H1 (cell line): Measurements from ENCODE around the gene ESRP2. TPM values are rescaled to one million over a fixed set of nuclear protein-coding genes. Genes with fewer than 3 reads are reported as not detected.

Source experiments
- CTCF ChIA-PET: fragments of 300-600 bp; sonication (Branson Sonifier 250); formaldehyde crosslinking; loops from one replicate; lab custom pipeline; 2021; ENCODE audit not compliant: partially characterized antibody; lab: Charles Lee
- POLR2A ChIA-PET: fragments of 300-600 bp; sonication (Branson Sonifier 250); formaldehyde crosslinking; loops from one replicate; lab custom pipeline; 2021; ENCODE audit warnings: inconsistent platforms; ENCODE audit not compliant: partially characterized antibody; lab: Charles Lee
- DNase-seq, 2 experiments: peaks; one replicate each; pipeline versions ENCODE4 v3.0.0 to v3.0.0-alpha.2; 2010 to 2022; ENCODE audit warnings: low spot score in 2 of 2, low read depth in 1 of 2, mixed read lengths in 1 of 2
- FAIRE-seq: peaks from 2 replicates; lab custom pipeline; 2011; peaks lifted over from hg19 to GRCh38; lab: Jason Lieb, UNC
- H2AFZ ChIP-seq: 2 replicates; pipeline ENCODE4 v1.8.1; 2012; ENCODE audit warnings: low read length, inconsistent platforms
- H2AK5ac ChIP-seq: 2 replicates; pipeline ENCODE4 v1.6.1; 2013; ENCODE audit warnings: low read depth, low read length
- H2BK120ac ChIP-seq: replicated peaks from 2 replicates; pipeline ENCODE3; 2013; ENCODE audit warnings: low read depth, low read length, inconsistent platforms
- H2BK12ac ChIP-seq: 2 replicates; pipeline ENCODE4 v1.6.1; 2013; ENCODE audit warnings: low read depth, low read length
- H2BK15ac ChIP-seq: 2 replicates; pipeline ENCODE4 v1.6.1; 2013; ENCODE audit warnings: low read length
- H2BK20ac ChIP-seq: 2 replicates; pipeline ENCODE4 v1.6.1; 2013; ENCODE audit warnings: low read length
- H2BK5ac ChIP-seq: 2 replicates; pipeline ENCODE4 v1.6.1; 2013; ENCODE audit warnings: low read depth, low read length
- H3K14ac ChIP-seq: 2 replicates; pipeline ENCODE4 v1.6.1; 2013; ENCODE audit warnings: inconsistent platforms; ENCODE audit not compliant: insufficient read length
- H3K18ac ChIP-seq: 2 replicates; pipeline ENCODE4 v1.6.1; 2013; ENCODE audit warnings: low read length; ENCODE audit errors: extremely low read depth
- H3K23ac ChIP-seq: 2 replicates; pipeline ENCODE4 v1.6.1; 2013; ENCODE audit warnings: inconsistent platforms; ENCODE audit not compliant: insufficient read length
- H3K23me2 ChIP-seq: 2 replicates; pipeline ENCODE4 v1.6.1; 2013; ENCODE audit warnings: low read depth, low read length
- H3K27ac ChIP-seq: 2 replicates; pipeline ENCODE4 v1.6.1; 2011; ENCODE audit warnings: low read depth, low read length, inconsistent platforms
- H3K27me3 ChIP-seq, 4 experiments: replicated peaks in 1 of 4; 1 replicate in 1 of 4; 2 replicates in 3 of 4; pipeline versions ENCODE4 v1.6.1 to v1.8.1; 2011 to 2013; ENCODE audit warnings: low read length in 3 of 4, mild to moderate bottlenecking in 3 of 4, inconsistent platforms in 2 of 4, mixed read lengths in 2 of 4, moderate library complexity in 1 of 4; ENCODE audit not compliant: control insufficient read depth in 3 of 4, insufficient read depth in 3 of 4; ENCODE audit errors: extremely low read depth in 1 of 4
- H3K36me3 ChIP-seq, 4 experiments: 2 replicates each; pipeline versions ENCODE4 v1.6.1 to v1.8.1; 2011 to 2013; ENCODE audit warnings: mild to moderate bottlenecking in 4 of 4, low read length in 3 of 4, moderate library complexity in 2 of 4, control low read depth in 1 of 4, inconsistent platforms in 1 of 4; ENCODE audit not compliant: insufficient read depth in 4 of 4, control insufficient read depth in 2 of 4
- H3K4ac ChIP-seq: replicated peaks from 2 replicates; pipeline ENCODE3; 2013; ENCODE audit warnings: low read length, low read depth, mixed read lengths, inconsistent platforms; ENCODE audit not compliant: insufficient read length
- H3K4me1 ChIP-seq, 4 experiments: replicated peaks in 1 of 4; 1 replicate in 1 of 4; 2 replicates in 3 of 4; pipeline versions ENCODE4 v1.6.1 to v1.8.1; 2011 to 2013; ENCODE audit warnings: low read length in 3 of 4, inconsistent platforms in 2 of 4, mixed read lengths in 1 of 4; ENCODE audit not compliant: insufficient read depth in 4 of 4, control insufficient read depth in 3 of 4
- H3K4me2 ChIP-seq, 2 experiments: 2 replicates each; pipeline versions ENCODE4 v1.6.1 to v1.8.1; 2011 to 2013; ENCODE audit warnings: low read depth in 2 of 2, low read length in 2 of 2, control low read depth in 1 of 2, inconsistent platforms in 1 of 2, mild to moderate bottlenecking in 1 of 2; ENCODE audit not compliant: insufficient read depth in 1 of 2
- H3K4me3 ChIP-seq, 4 experiments: fragments of 200-600, 300-600 bp in 1 of 4; sonication (generic), shearing (Covaris generic), sonication (Bioruptor Twin) in 1 of 4; 2 replicates each; pipeline versions ENCODE4 v1.5.1 to v1.8.1; 2011 to 2016; ENCODE audit warnings: low read length in 4 of 4, low read depth in 3 of 4, control low read depth in 2 of 4, inconsistent platforms in 2 of 4, mild to moderate bottlenecking in 2 of 4, mixed read lengths in 1 of 4, moderate library complexity in 1 of 4; ENCODE audit not compliant: insufficient read depth in 2 of 4; ENCODE audit errors: extremely low read depth in 1 of 4
- H3K56ac ChIP-seq: replicated peaks from 2 replicates; pipeline ENCODE3; 2013; ENCODE audit warnings: low read depth, mild to moderate bottlenecking, mixed read lengths, low read length, inconsistent platforms; ENCODE audit not compliant: insufficient read length
- H3K79me1 ChIP-seq: 2 replicates; pipeline ENCODE4 v1.6.1; 2013; ENCODE audit warnings: low read depth, low read length, control low read depth
- H3K79me2 ChIP-seq, 2 experiments: 2 replicates each; pipeline versions ENCODE4 v1.6.1 to v1.8.1; 2012 to 2013; ENCODE audit warnings: low read length in 2 of 2, mild to moderate bottlenecking in 2 of 2, inconsistent platforms in 1 of 2; ENCODE audit not compliant: insufficient read depth in 2 of 2, control insufficient read depth in 1 of 2
- H3K9ac ChIP-seq, 4 experiments: replicated peaks in 1 of 4; 1 replicate in 1 of 4; 2 replicates in 3 of 4; pipeline versions ENCODE4 v1.6.1 to v1.8.1; 2011 to 2013; ENCODE audit warnings: low read depth in 3 of 4, low read length in 3 of 4, control low read depth in 2 of 4, mild to moderate bottlenecking in 2 of 4, moderate library complexity in 2 of 4, inconsistent platforms in 1 of 4; ENCODE audit errors: extremely low read depth in 1 of 4
- H3K9me3 ChIP-seq, 2 experiments: 2 replicates each; pipeline versions ENCODE4 v1.6.1 to v1.8.1; 2012 to 2013; ENCODE audit warnings: mild to moderate bottlenecking in 2 of 2, moderate library complexity in 2 of 2, control low read depth in 1 of 2, inconsistent platforms in 1 of 2, low read depth in 1 of 2, low read length in 1 of 2, mixed read lengths in 1 of 2; ENCODE audit not compliant: insufficient read depth in 2 of 2
- H4K20me1 ChIP-seq, 2 experiments: replicated peaks in 1 of 2; 2 replicates each; pipeline versions ENCODE3 to v1.8.1; 2011 to 2013; ENCODE audit warnings: inconsistent platforms in 2 of 2, low read length in 2 of 2, mild to moderate bottlenecking in 1 of 2; ENCODE audit not compliant: insufficient read depth in 2 of 2, control insufficient read depth in 1 of 2
- H4K5ac ChIP-seq: 2 replicates; pipeline ENCODE4 v1.6.1; 2013; ENCODE audit warnings: low read length, low read depth, mixed read lengths, inconsistent platforms; ENCODE audit not compliant: insufficient read length
- H4K8ac ChIP-seq: 2 replicates; pipeline ENCODE4 v1.8.0; 2013; ENCODE audit warnings: mild to moderate bottlenecking, moderate library complexity, low read length, inconsistent platforms; ENCODE audit not compliant: insufficient read depth; ENCODE audit errors: extremely low read depth
- H4K91ac ChIP-seq: replicated peaks from 2 replicates; pipeline ENCODE3; 2013; ENCODE audit warnings: low read length, mixed read lengths, inconsistent platforms; ENCODE audit not compliant: insufficient read length
- BACH1 ChIP-seq: IDR thresholded peaks from 2 replicates; pipeline ENCODE4 v1.6.1; 2012; ENCODE audit warnings: low read length, improper control_type of control experiment
- RBBP5 ChIP-seq: IDR thresholded peaks from 2 replicates; pipeline ENCODE4 v1.7.1; 2012; ENCODE audit warnings: low read depth, mild to moderate bottlenecking, inconsistent platforms, low read length, moderate library complexity, borderline replicate concordance
- WGBS, 2 experiments: shearing (Covaris generic) in 1 of 2; methylation state at CpG; one replicate each; pipeline versions ENCODE4 v1.1.6 to v1.1.7; 2013 to 2015; ENCODE audit warnings: low lambda C conversion rate in 2 of 2, mixed read lengths in 2 of 2, inconsistent platforms in 1 of 2, low coverage in 1 of 2, missing lambda C conversion rate in 1 of 2; ENCODE audit not compliant: insufficient replicate concordance in 2 of 2, insufficient coverage in 1 of 2, insufficient read length in 1 of 2; ENCODE audit errors: extremely low coverage in 1 of 2, missing lambda C conversion rate in 1 of 2; 5-methylcytosine and 5-hydroxymethylcytosine counted together
- polyA plus RNA-seq, 7 experiments: library from polyadenylated mRNA; depleted of rRNA in 3 of 7; stranded (reverse) in 5 of 7; unstranded in 2 of 7; fragments of >200 nt in 5 of 7; fragments of 200-250 nt in 2 of 7; gene quantifications; 1 replicate in 5 of 7; 2 replicates in 1 of 7; 4 replicates in 1 of 7; pipeline versions ENCODE4 v1.2.1 to v1.2.3, GENCODE V29; 2011 to 2013; ENCODE audit warnings: missing spikeins in 2 of 7, mixed read lengths in 2 of 7
- total RNA-seq: library from RNA; stranded (reverse); fragmentation: NEBNext Ultra II Directional; extraction: Animal tissue kit (Norgen Biotek cat#: 25700); gene quantifications from 2 replicates; pipeline ENCODE4 v1.2.1, GENCODE V29; 2021

ESRP2 gene
- total and polyA plus RNA-seq, 2 of the 8 experiments (the other 6 are each of a cell fraction or from before 2014, with no cell fraction given): 35.1 to 45.8 TPM

- H3K27ac ChIP-seq: no peak overlapping the region
- H2BK5ac ChIP-seq: no peak overlapping the region
- no peak overlapping the region for H3K9ac ChIP-seq
- no peak for DNase-seq
- H3K4me1 ChIP-seq: peaks cover 0 to 3% (median 2%) of the 10 kb centered on the region in 4 experiments; a peak in 3 of 7 replicates
- ChIA-PET CTCF (interaction anchor here (0.6 to 8.5 kb wide), 10 partner anchors 9 to 202 kb away, joined by 3 to 63 read pairs (median 6); partner anchors contain the start of gene SLC7A6), POLR2A (interaction anchor here (0.9 to 1.5 kb wide), 4 partner anchors 9 to 36 kb away, joined by 3 to 5 read pairs (median 3); partner anchors contain the start of genes ESRP2, PLA2G15 and SLC7A6)
- no peak overlapping the region for H3K56ac ChIP-seq
- H3K4me2 ChIP-seq: no peak overlapping the region
- H3K23me2 ChIP-seq: no peaks in the 10 kb centered on the region
- no peaks in the 10 kb centered on the region for H4K20me1 ChIP-seq
- H4K5ac ChIP-seq: no peak overlapping the region
- TF ChIP-seq BACH1 (no peak), RBBP5 (no peak)
- H2BK12ac ChIP-seq: no peak overlapping the region
- FAIRE-seq: no peak
- no peak overlapping the region for H2BK20ac ChIP-seq
- no peak overlapping the region for H2AFZ ChIP-seq
- H3K18ac ChIP-seq: no peak overlapping the region
- peaks cover 0 to 2% (median 0%) of the 10 kb centered on the region in 4 experiments; a peak in 2 of 8 replicates for H3K36me3 ChIP-seq
- no peak overlapping the region for H4K91ac ChIP-seq
- no peak overlapping the region for H3K4ac ChIP-seq
- 87% methylated on average over 4 of the region's 4 CpGs; no CpG with 5 or more reads in 1 of the 2 experiments for WGBS, 2 experiments
- peaks cover 12% of the 10 kb centered on the region for H3K79me1 ChIP-seq
- H3K27me3 ChIP-seq: no peaks in the 10 kb centered on the region
- no peak overlapping the region for H3K23ac ChIP-seq
- H2BK15ac ChIP-seq: no peak overlapping the region
- H3K4me3 ChIP-seq: no peak overlapping the region
- peaks cover 0 to 27% of the 10 kb centered on the region in 2 experiments; a peak in 3 of 4 replicates for H3K79me2 ChIP-seq
- no peak overlapping the region for H2AK5ac ChIP-seq
- no peaks in the 10 kb centered on the region for H3K9me3 ChIP-seq
- H4K8ac ChIP-seq: no peak overlapping the region
- no peak overlapping the region for H2BK120ac ChIP-seq
- H3K14ac ChIP-seq: no peak overlapping the region
These were observed 36.7 kb upstream of the ESRP2 start for GRCh38 chr16:68272507-68273209.
